GM23338 (cell line): ENCODE measurements around the gene SLC15A1.

Experiments
- CREB1 ChIP-seq: fragments of 250-450 bp; sonication (Bioruptor Pico); IDR thresholded peaks from 2 replicates; pipeline ENCODE4 v1.5.0; 2020; ENCODE audit warnings: low read depth, mild to moderate bottlenecking, moderate library complexity
- ETS1 ChIP-seq: IDR thresholded peaks from 2 replicates; pipeline ENCODE4 v1.6.1; 2016; ENCODE audit warnings: antibody characterized with exemption
- EZH2 ChIP-seq: fragments of 200-600 bp; sonication (generic); IDR thresholded peaks from one replicate; pipeline ENCODE4 v1.8.0; 2017; ENCODE audit warnings: antibody characterized with exemption, mild to moderate bottlenecking, low read depth; ENCODE audit not compliant: unreplicated experiment
- EZH2phosphoT487 ChIP-seq: fragments of 200-600 bp; sonication (generic); IDR thresholded peaks from one replicate; pipeline ENCODE4 v1.8.1; 2018; ENCODE audit warnings: antibody characterized with exemption; ENCODE audit not compliant: unreplicated experiment
- JUNB ChIP-seq: IDR thresholded peaks from one replicate; pipeline ENCODE4 v1.6.1; 2016; ENCODE audit warnings: antibody characterized with exemption; ENCODE audit not compliant: unreplicated experiment
- POLR2AphosphoS5 ChIP-seq: IDR thresholded peaks from 2 replicates; pipeline ENCODE4 v1.6.1; 2016; ENCODE audit warnings: antibody characterized with exemption, low read depth
- REST ChIP-seq: IDR thresholded peaks from one replicate; pipeline ENCODE4 v1.6.1; 2018; ENCODE audit warnings: antibody characterized with exemption; ENCODE audit not compliant: unreplicated experiment
- STAT1 ChIP-seq: IDR thresholded peaks from one replicate; pipeline ENCODE4 v1.6.1; 2016; ENCODE audit warnings: antibody characterized with exemption; ENCODE audit not compliant: unreplicated experiment
- ZNF331 ChIP-seq: fragments of 250-450 bp; sonication (Bioruptor Pico); IDR thresholded peaks from 2 replicates; pipeline ENCODE4 v1.5.0; 2020; ENCODE audit warnings: low read depth, mild to moderate bottlenecking, moderate library complexity
- ZNF462 ChIP-seq: fragments of 250-450 bp; sonication (Bioruptor Pico); IDR thresholded peaks from 2 replicates; pipeline ENCODE4 v1.5.0; 2020; ENCODE audit warnings: mild to moderate bottlenecking, moderate library complexity
- TF ChIP-seq, protein P1 (sequence below), 2 experiments: fragments of 200-600 bp in 1 of 2; sonication (generic) in 1 of 2; conservative IDR thresholded peaks; 2 replicates each; pipeline versions ENCODE4 v1.5.1 to v1.6.1; 2016 to 2017; ENCODE audit warnings: antibody characterized with exemption in 2 of 2, low read depth in 2 of 2, mild to moderate bottlenecking in 2 of 2, moderate library complexity in 1 of 2

- TF ChIP-seq, protein P1, sequence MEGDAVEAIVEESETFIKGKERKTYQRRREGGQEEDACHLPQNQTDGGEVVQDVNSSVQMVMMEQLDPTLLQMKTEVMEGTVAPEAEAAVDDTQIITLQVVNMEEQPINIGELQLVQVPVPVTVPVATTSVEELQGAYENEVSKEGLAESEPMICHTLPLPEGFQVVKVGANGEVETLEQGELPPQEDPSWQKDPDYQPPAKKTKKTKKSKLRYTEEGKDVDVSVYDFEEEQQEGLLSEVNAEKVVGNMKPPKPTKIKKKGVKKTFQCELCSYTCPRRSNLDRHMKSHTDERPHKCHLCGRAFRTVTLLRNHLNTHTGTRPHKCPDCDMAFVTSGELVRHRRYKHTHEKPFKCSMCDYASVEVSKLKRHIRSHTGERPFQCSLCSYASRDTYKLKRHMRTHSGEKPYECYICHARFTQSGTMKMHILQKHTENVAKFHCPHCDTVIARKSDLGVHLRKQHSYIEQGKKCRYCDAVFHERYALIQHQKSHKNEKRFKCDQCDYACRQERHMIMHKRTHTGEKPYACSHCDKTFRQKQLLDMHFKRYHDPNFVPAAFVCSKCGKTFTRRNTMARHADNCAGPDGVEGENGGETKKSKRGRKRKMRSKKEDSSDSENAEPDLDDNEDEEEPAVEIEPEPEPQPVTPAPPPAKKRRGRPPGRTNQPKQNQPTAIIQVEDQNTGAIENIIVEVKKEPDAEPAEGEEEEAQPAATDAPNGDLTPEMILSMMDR (conservative IDR thresholded peaks at IDR 0.05; ENCODE audit: low read depth in 2 of 2) = no peak
- TF ChIP-seq EZH2 = no peak
- TF ChIP-seq POLR2AphosphoS5 = no peak
- no peak for TF ChIP-seq REST
- no peak for TF ChIP-seq EZH2phosphoT487
- no peak for TF ChIP-seq CREB1
- TF ChIP-seq JUNB = no peak
- no peak for TF ChIP-seq ZNF462 (CRISPR knock-in tag)
- no peak for TF ChIP-seq STAT1
- no peak for TF ChIP-seq ZNF331 (CRISPR knock-in tag)
- no peak for TF ChIP-seq ETS1
Observed at GRCh38 chr13:98755729-98756128, 3.3 kb upstream of the SLC15A1 start.
